ENCODE measurements around the gene BCKDHA.

GRCh38 chr19:41457241-41457640, 59.6 kb downstream of the BCKDHA start:
- TF ChIP-seq, protein P1, sequence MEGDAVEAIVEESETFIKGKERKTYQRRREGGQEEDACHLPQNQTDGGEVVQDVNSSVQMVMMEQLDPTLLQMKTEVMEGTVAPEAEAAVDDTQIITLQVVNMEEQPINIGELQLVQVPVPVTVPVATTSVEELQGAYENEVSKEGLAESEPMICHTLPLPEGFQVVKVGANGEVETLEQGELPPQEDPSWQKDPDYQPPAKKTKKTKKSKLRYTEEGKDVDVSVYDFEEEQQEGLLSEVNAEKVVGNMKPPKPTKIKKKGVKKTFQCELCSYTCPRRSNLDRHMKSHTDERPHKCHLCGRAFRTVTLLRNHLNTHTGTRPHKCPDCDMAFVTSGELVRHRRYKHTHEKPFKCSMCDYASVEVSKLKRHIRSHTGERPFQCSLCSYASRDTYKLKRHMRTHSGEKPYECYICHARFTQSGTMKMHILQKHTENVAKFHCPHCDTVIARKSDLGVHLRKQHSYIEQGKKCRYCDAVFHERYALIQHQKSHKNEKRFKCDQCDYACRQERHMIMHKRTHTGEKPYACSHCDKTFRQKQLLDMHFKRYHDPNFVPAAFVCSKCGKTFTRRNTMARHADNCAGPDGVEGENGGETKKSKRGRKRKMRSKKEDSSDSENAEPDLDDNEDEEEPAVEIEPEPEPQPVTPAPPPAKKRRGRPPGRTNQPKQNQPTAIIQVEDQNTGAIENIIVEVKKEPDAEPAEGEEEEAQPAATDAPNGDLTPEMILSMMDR (conservative IDR thresholded peaks at IDR 0.05; ENCODE audit: low read length), result no peak
- TF ChIP-seq EZH2phosphoT487 (IDR thresholded peaks at IDR 0.05; ENCODE audit: borderline replicate concordance, low read depth, low read length), result no peak

All from OCI-LY7 (cell line).